K562 (cell line): ENCODE measurements around the gene RBM44. TPM values are rescaled to one million over a fixed set of nuclear protein-coding genes. Genes with fewer than 3 reads are reported as not detected.

Experiments
- GTF2A2 ChIP-seq: IDR thresholded peaks from 2 replicates; pipeline ENCODE4 v1.6.1; 2016; ENCODE audit warnings: mild to moderate bottlenecking, missing genetic modification characterization, missing compliant biosample characterization
- KDM2B ChIP-seq: fragments of 250-450 bp; sonication (Bioruptor Pico); IDR thresholded peaks from 2 replicates; pipeline ENCODE4 v1.8.0; 2021; ENCODE audit warnings: mild to moderate bottlenecking, moderate library complexity
- KLF10 ChIP-seq: fragments of 250-450 bp; sonication (Bioruptor Pico); IDR thresholded peaks from 2 replicates; pipeline ENCODE4 v1.6.1; 2021; ENCODE audit warnings: matching md5 sums
- NFE2L1 ChIP-seq: fragments of 450-650 bp; IDR thresholded peaks from 2 replicates; pipeline ENCODE4 v1.6.1; 2016; ENCODE audit warnings: missing genetic modification characterization, low read depth, mild to moderate bottlenecking, missing compliant biosample characterization, moderate library complexity, borderline replicate concordance
- STAT5B ChIP-seq: fragments of 250-450 bp; sonication (Bioruptor Pico); IDR thresholded peaks from 2 replicates; pipeline ENCODE4 v1.8.0; 2021; ENCODE audit warnings: mild to moderate bottlenecking, inconsistent platforms
- TSC22D4 ChIP-seq: fragments of 450-650 bp; IDR thresholded peaks from 2 replicates; pipeline ENCODE4 v1.6.1; 2016; ENCODE audit warnings: missing genetic modification characterization, missing biosample characterization, control low read depth
- ZNF212 ChIP-seq: fragments of 450-650 bp; formaldehyde crosslinking; IDR thresholded peaks from 2 replicates; pipeline ENCODE4 v1.4.0; 2020; ENCODE audit warnings: mild to moderate bottlenecking
- polyA plus RNA-seq, 8 experiments: library from polyadenylated mRNA; depleted of rRNA in 4 of 8; stranded (reverse) in 5 of 8; unstranded in 3 of 8; fragments of >200 nt; fragmentation: Nextera tagmentation in 2 of 8; fragmentation: Illumina TruSeq in 1 of 8; extraction: Ambion mirVana in 2 of 8; extraction: Trizol in 1 of 8; gene quantifications; 2 replicates each; pipeline versions ENCODE4 v1.2.1 to v1.2.3, GENCODE V29; 2011 to 2014; ENCODE audit warnings: inconsistent platforms in 1 of 8, missing spikeins in 1 of 8
- total RNA-seq, 7 experiments: library from RNA; depleted of rRNA in 6 of 7; stranded (reverse); fragments of >200 nt in 6 of 7; fragmentation: Illumina TruSeq in 2 of 7; extraction: Trizol in 2 of 7; gene quantifications; 2 replicates each; pipeline versions ENCODE4 v1.2.1 to v1.2.3, GENCODE V29; 2011 to 2021; ENCODE audit warnings: low replicate concordance in 1 of 7
- TF ChIP-seq, protein P1 (sequence below): fragments of 250-450 bp; sonication (Bioruptor Pico); IDR thresholded peaks from 2 replicates; pipeline ENCODE4 v1.4.0; 2020; ENCODE audit warnings: mild to moderate bottlenecking, moderate library complexity, borderline replicate concordance
- TF ChIP-seq, protein P2 (sequence below): fragments of 450-650 bp; formaldehyde crosslinking; IDR thresholded peaks from 2 replicates; pipeline ENCODE4 v1.4.0; 2022; ENCODE audit warnings: missing genetic modification characterization
- TF ChIP-seq, protein P3 (sequence below): fragments of 250-450 bp; sonication (Bioruptor Pico); IDR thresholded peaks from 2 replicates; pipeline ENCODE4 v1.5.0; 2021; ENCODE audit warnings: mild to moderate bottlenecking, borderline replicate concordance
- TF ChIP-seq, protein P4 (sequence below): fragments of 450-650 bp; formaldehyde crosslinking; IDR thresholded peaks from 2 replicates; pipeline ENCODE4 v1.4.0; 2020; ENCODE audit warnings: mild to moderate bottlenecking, mixed read lengths
- TF ChIP-seq, protein P5 (sequence below), 2 experiments: fragments of 450-650 bp; conservative IDR thresholded peaks; 2 replicates each; pipeline ENCODE4 v1.6.1; 2017; ENCODE audit warnings: mild to moderate bottlenecking in 2 of 2, moderate library complexity in 2 of 2

The RBM44 gene
- total and polyA plus RNA-seq, 9 of the 15 experiments (the other 6 are each of a cell fraction or from before 2014, with no cell fraction given): 0.04 to 0.25 (median 0.13) TPM

DNA sequence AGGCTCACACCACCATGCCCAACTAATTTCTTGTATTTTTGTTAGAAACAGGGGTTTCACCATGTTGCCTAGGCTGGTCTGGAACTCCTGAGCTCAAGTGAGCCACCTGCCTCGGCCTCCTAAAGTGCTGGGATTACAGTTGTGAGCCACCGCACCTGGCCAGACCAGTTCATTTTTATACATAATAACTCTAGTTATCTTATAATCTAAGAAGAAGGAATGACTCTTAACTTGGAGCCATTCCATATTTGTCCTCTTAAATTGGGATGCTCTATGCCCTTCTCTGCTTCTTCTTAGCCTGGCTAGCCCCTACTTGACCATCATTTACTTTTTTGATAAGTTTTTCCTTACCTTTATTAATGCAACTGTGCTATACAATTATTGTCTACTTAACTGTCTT is 2.9 kb downstream of the RBM44 start (continued):
- TF ChIP-seq, protein P1, sequence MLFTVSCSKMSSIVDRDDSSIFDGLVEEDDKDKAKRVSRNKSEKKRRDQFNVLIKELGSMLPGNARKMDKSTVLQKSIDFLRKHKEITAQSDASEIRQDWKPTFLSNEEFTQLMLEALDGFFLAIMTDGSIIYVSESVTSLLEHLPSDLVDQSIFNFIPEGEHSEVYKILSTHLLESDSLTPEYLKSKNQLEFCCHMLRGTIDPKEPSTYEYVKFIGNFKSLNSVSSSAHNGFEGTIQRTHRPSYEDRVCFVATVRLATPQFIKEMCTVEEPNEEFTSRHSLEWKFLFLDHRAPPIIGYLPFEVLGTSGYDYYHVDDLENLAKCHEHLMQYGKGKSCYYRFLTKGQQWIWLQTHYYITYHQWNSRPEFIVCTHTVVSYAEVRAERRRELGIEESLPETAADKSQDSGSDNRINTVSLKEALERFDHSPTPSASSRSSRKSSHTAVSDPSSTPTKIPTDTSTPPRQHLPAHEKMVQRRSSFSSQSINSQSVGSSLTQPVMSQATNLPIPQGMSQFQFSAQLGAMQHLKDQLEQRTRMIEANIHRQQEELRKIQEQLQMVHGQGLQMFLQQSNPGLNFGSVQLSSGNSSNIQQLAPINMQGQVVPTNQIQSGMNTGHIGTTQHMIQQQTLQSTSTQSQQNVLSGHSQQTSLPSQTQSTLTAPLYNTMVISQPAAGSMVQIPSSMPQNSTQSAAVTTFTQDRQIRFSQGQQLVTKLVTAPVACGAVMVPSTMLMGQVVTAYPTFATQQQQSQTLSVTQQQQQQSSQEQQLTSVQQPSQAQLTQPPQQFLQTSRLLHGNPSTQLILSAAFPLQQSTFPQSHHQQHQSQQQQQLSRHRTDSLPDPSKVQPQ: no peak
- TF ChIP-seq STAT5B (CRISPR knock-in tag) (no peak), GTF2A2 (tag) (no peak), TSC22D4 (tag) (no peak), NFE2L1 (tag) (no peak), KLF10 (CRISPR knock-in tag) (no peak), KDM2B (CRISPR knock-in tag) (no peak), ZNF212 (CRISPR knock-in tag) (no peak)
- TF ChIP-seq, protein P2, sequence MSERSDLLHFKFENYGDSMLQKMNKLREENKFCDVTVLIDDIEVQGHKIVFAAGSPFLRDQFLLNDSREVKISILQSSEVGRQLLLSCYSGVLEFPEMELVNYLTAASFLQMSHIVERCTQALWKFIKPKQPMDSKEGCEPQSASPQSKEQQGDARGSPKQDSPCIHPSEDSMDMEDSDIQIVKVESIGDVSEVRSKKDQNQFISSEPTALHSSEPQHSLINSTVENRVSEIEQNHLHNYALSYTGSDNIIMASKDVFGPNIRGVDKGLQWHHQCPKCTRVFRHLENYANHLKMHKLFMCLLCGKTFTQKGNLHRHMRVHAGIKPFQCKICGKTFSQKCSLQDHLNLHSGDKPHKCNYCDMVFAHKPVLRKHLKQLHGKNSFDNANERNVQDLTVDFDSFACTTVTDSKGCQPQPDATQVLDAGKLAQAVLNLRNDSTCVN (CRISPR knock-in tag): no peak
- TF ChIP-seq, protein P3, sequence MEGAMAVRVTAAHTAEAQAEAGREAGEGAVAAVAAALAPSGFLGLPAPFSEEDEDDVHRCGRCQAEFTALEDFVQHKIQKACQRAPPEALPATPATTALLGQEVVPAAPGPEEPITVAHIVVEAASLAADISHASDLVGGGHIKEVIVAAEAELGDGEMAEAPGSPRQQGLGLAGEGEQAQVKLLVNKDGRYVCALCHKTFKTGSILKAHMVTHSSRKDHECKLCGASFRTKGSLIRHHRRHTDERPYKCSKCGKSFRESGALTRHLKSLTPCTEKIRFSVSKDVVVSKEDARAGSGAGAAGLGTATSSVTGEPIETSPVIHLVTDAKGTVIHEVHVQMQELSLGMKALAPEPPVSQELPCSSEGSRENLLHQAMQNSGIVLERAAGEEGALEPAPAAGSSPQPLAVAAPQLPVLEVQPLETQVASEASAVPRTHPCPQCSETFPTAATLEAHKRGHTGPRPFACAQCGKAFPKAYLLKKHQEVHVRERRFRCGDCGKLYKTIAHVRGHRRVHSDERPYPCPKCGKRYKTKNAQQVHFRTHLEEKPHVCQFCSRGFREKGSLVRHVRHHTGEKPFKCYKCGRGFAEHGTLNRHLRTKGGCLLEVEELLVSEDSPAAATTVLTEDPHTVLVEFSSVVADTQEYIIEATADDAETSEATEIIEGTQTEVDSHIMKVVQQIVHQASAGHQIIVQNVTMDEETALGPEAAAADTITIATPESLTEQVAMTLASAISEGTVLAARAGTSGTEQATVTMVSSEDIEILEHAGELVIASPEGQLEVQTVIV: no peak
- TF ChIP-seq, protein P4, sequence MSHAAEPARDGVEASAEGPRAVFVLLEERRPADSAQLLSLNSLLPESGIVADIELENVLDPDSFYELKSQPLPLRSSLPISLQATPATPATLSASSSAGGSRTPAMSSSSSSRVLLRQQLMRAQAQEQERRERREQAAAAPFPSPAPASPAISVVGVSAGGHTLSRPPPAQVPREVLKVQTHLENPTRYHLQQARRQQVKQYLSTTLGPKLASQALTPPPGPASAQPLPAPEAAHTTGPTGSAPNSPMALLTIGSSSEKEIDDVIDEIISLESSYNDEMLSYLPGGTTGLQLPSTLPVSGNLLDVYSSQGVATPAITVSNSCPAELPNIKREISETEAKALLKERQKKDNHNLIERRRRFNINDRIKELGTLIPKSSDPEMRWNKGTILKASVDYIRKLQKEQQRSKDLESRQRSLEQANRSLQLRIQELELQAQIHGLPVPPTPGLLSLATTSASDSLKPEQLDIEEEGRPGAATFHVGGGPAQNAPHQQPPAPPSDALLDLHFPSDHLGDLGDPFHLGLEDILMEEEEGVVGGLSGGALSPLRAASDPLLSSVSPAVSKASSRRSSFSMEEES: no peak
- TF ChIP-seq, protein P5, sequence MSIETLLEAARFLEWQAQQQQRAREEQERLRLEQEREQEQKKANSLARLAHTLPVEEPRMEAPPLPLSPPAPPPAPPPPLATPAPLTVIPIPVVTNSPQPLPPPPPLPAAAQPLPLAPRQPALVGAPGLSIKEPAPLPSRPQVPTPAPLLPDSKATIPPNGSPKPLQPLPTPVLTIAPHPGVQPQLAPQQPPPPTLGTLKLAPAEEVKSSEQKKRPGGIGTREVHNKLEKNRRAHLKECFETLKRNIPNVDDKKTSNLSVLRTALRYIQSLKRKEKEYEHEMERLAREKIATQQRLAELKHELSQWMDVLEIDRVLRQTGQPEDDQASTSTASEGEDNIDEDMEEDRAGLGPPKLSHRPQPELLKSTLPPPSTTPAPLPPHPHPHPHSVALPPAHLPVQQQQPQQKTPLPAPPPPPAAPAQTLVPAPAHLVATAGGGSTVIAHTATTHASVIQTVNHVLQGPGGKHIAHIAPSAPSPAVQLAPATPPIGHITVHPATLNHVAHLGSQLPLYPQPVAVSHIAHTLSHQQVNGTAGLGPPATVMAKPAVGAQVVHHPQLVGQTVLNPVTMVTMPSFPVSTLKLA (conservative IDR thresholded peaks at IDR 0.05): no peak
